Calu3 (cell line): ENCODE measurements around the gene WDR90. TPM values are rescaled to one million over a fixed set of nuclear protein-coding genes. Genes with fewer than 3 reads are reported as not detected.

ENCODE experiments used
- BruUV-seq: library from RNA; stranded (reverse); fragments of 400-500 nt; replicated peaks from 2 replicates; lab custom pipeline; 2021; lab: Mats Ljungman, UMichigan
- CTCF ChIA-PET: fragments of 300-600 bp; sonication (Branson Sonifier 250); formaldehyde crosslinking; loops from one replicate; lab custom pipeline; 2022; ENCODE audit warnings: antibody characterized with exemption; lab: Charles Lee
- DNase-seq: peaks from one replicate; pipeline ENCODE4 v3.0.0; 2022
- H3K27ac Mint-ChIP-seq: one replicate; pipeline ENCODE4 v1.8.0; 2022; ENCODE audit warnings: mixed read lengths; ENCODE audit not compliant: unreplicated experiment
- H3K27me3 Mint-ChIP-seq: one replicate; pipeline ENCODE4 v1.8.0; 2022; ENCODE audit warnings: mixed read lengths; ENCODE audit not compliant: unreplicated experiment
- H3K36me3 Mint-ChIP-seq: one replicate; pipeline ENCODE4 v1.8.0; 2022; ENCODE audit warnings: mild to moderate bottlenecking, moderate library complexity, mixed read lengths; ENCODE audit not compliant: insufficient read depth, unreplicated experiment
- H3K4me1 Mint-ChIP-seq: one replicate; pipeline ENCODE4 v1.8.0; 2022; ENCODE audit warnings: mild to moderate bottlenecking, low read depth, mixed read lengths; ENCODE audit not compliant: unreplicated experiment
- H3K4me3 Mint-ChIP-seq: one replicate; pipeline ENCODE4 v1.8.0; 2022; ENCODE audit warnings: mild to moderate bottlenecking, low read depth, moderate library complexity, mixed read lengths; ENCODE audit not compliant: unreplicated experiment
- H3K9me3 Mint-ChIP-seq: one replicate; pipeline ENCODE4 v1.8.0; 2022; ENCODE audit warnings: low read depth, mixed read lengths; ENCODE audit not compliant: unreplicated experiment
- intact Hi-C: fragments of 100-400 bp; cut with micrococcal nuclease; formaldehyde crosslinking; loops from one replicate; pipeline ENCODE4 v1.10.0; 2022; ENCODE audit not compliant: unreplicated experiment
- total RNA-seq: library from RNA; stranded (reverse); gene quantifications from 2 replicates; pipeline ENCODE4 v1.2.3, GENCODE V29; 2022
- TF ChIP-seq, protein P1 (sequence below): fragments of 200-600 bp; IDR thresholded peaks from one replicate; pipeline ENCODE4 v1.8.0; 2022; ENCODE audit warnings: antibody characterized with exemption; ENCODE audit not compliant: unreplicated experiment

The WDR90 gene
- total RNA-seq, 1 experiment from 2014 or later = 142 TPM

DNA sequence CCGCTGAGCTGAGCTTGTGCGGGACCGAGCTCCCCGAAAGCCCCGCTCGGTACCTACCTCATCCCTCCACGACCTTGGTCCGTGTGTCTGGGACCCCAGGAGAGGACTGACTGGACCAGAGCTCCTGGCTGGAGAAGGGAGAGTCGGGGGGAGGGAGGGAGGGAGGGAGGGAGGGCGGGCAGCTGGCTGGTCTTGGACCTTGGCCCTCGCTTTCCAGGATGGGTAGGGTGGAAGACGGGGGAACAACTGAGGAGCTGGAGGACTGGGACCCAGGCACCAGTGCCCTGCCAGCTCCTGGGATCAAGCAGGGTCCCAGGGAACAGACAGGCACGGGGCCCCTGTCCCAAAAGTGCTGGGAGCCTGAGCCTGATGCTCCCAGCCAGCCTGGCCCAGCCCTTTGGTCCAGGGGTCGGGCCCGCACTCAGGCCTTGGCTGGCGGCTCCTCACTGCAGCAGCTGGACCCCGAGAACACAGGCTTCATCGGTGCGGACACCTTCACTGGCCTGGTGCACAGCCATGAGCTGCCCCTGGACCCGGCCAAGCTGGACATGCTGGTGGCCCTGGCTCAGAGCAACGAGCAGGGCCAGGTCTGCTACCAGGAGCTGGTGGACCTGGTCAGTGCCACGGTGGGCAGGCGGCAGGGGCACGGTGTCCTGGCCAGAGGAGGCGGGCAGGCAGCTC lies 26.9 kb downstream of the WDR90 start:
- TF ChIP-seq, protein P1, sequence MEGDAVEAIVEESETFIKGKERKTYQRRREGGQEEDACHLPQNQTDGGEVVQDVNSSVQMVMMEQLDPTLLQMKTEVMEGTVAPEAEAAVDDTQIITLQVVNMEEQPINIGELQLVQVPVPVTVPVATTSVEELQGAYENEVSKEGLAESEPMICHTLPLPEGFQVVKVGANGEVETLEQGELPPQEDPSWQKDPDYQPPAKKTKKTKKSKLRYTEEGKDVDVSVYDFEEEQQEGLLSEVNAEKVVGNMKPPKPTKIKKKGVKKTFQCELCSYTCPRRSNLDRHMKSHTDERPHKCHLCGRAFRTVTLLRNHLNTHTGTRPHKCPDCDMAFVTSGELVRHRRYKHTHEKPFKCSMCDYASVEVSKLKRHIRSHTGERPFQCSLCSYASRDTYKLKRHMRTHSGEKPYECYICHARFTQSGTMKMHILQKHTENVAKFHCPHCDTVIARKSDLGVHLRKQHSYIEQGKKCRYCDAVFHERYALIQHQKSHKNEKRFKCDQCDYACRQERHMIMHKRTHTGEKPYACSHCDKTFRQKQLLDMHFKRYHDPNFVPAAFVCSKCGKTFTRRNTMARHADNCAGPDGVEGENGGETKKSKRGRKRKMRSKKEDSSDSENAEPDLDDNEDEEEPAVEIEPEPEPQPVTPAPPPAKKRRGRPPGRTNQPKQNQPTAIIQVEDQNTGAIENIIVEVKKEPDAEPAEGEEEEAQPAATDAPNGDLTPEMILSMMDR = no peak
- no peak for DNase-seq

GRCh38 chr16:676565-676902 lies 27.4 kb downstream of the WDR90 start:
- Mint-ChIP-seq H3K36me3 (peaks cover 65% of the 10 kb centered on the region), H3K4me1 (peaks cover 9% of the 10 kb centered on the region), H3K27ac (no peak overlapping the region), H3K27me3 (no peaks in the 10 kb centered on the region), H3K9me3 (no peaks in the 10 kb centered on the region), H3K4me3 (peak overlapping the region; percentile 46)
- intact Hi-C loops = no loop called here
- TF ChIP-seq, protein P1 = no peak
- DNase-seq = no peak
- BruUV-seq = no TSS peak
- CTCF ChIA-PET = no interaction called here

More for the DNA sequence above, 26.9 kb downstream of the WDR90 start:
- intact Hi-C loops = no loop called here
- no peaks in the 10 kb centered on the region for H3K9me3 Mint-ChIP-seq
- CTCF ChIA-PET = interaction anchor here (0.6 kb wide), 3 partner anchors 258 to 1030 kb away, joined by 4 to 7 read pairs (median 4); partner anchors contain the start of gene MAPK8IP3
- H3K27me3 Mint-ChIP-seq = no peaks in the 10 kb centered on the region
- H3K36me3 Mint-ChIP-seq = peaks cover 65% of the 10 kb centered on the region
- BruUV-seq = no TSS peak
- no peak overlapping the region for H3K27ac Mint-ChIP-seq
- peak overlapping the region; percentile 59 for H3K4me3 Mint-ChIP-seq
- peaks cover 6% of the 10 kb centered on the region for H3K4me1 Mint-ChIP-seq

DNA sequence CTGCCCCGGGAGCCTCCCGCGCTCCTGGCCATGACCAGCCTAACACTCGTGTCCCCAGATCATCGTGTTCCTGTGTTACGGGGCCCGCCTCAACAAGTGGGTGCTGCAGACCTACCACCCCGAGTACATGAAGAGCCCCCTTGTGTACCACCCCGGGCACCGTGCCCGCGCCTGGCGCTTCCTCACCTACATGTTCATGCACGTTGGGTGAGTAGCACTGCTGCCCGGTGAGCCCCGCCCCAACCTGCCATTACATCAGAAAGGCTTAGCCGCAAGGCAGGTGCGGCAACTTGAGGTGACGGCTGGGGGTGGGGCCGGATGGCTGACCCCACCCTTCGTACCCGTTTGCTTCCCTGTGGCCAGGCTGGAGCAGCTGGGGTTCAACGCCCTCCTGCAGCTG lies 27.7 kb downstream of the WDR90 start:
- intact Hi-C loops = no loop called here
- Mint-ChIP-seq H3K9me3 (no peaks in the 10 kb centered on the region), H3K4me3 (peak overlapping the region; percentile 46), H3K27me3 (no peaks in the 10 kb centered on the region), H3K27ac (peak overlapping the region; percentile 12), H3K4me1 (peaks cover 12% of the 10 kb centered on the region), H3K36me3 (peaks cover 68% of the 10 kb centered on the region)
- CTCF ChIA-PET = no interaction called here
- peak; percentile 80 for DNase-seq
- TF ChIP-seq, protein P1 = no peak
- BruUV-seq = no TSS peak

- CTCF ChIA-PET = no interaction called here
- Mint-ChIP-seq H3K4me3 (peak overlapping the region; percentile 46), H3K9me3 (no peaks in the 10 kb centered on the region), H3K27ac (peak overlapping the region; percentile 12), H3K36me3 (peaks cover 75% of the 10 kb centered on the region), H3K27me3 (no peaks in the 10 kb centered on the region), H3K4me1 (peaks cover 19% of the 10 kb centered on the region)
- TF ChIP-seq, protein P1 = no peak
- intact Hi-C loops = no loop called here
- BruUV-seq = no TSS peak
- no peak for DNase-seq
Observed at GRCh38 chr16:677316-678190, 28.4 kb downstream of the WDR90 start.
